Fibroblast of peridontal ligament (primary cell): ENCODE results near the gene VN1R5.
"Not testable (repeated sequence)": the region's sequence is repeated elsewhere in the genome, so short reads cannot be mapped to it uniquely, and the experiment has no call there.

ENCODE experiments used
- DNase-seq: peaks from one replicate; pipeline ENCODE4 v3.0.0-alpha.2; 2010; ENCODE audit errors: extremely low read depth

VN1R5 gene

GRCh38 chr1:247273013-247273412 lies 17.1 kb downstream of the VN1R5 start:
- no peak for DNase-seq

- no peak for DNase-seq
These were observed 18.9 kb downstream of the VN1R5 start for GRCh38 chr1:247274605-247275256.

DNA sequence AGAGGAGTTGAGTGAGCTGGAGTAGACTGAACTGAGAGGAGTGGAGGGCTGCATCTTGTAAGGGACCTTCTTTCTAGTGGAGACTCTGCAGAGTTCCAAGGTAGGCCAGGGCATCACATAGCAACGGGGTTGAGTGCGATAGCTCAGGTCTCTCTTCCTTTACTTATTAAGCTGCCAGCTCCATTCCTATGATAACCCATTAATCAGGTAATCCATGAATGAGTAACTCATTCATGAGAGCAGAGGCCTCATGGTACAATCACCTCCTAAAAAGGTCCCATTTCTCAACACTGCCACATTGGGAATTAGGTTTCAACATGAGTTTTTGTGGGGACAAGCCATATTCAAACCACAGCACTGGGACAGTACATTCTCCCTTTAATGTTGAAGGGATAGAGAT lies 21.3 kb downstream of the VN1R5 start:
- DNase-seq: no peak

DNA sequence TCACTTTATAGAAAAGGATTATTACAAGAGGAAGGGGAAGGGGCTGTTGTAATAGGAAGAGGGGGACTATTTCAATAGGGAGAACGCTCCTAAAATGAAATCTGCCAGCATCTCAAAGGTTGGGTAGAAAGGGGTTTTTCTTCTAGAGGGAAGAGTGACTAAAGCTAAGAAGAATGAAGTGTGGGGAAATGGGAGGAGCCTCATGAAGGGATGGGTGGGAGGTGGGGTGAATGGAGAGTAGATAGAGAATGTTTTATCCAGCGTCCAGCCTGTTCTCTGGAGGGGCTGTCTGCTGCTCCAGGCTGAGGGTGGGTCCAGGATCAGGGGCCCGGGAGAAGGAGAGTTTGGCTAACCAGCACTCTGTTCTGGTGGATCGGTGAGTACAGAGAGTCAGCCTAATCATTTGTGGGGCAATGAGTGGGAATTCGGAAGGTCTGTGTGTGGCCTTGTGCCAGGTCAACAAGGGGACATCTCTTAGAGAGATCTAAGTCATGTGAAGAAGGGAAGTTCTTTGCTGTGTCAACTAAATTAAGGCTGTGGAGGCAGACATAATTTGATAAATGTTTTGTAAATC lies 25.2 kb downstream of the VN1R5 start:
- no peak for DNase-seq

GRCh38 chr1:247286134-247286670 lies 30.3 kb downstream of the VN1R5 start:
- DNase-seq: no peak

GRCh38 chr1:247287460-247287859 lies 31.6 kb downstream of the VN1R5 start:
- no peak for DNase-seq

- DNase-seq: no peak
These were observed 32.5 kb downstream of the VN1R5 start for GRCh38 chr1:247288341-247288740.

GRCh38 chr1:247289274-247289892 lies 33.5 kb downstream of the VN1R5 start:
- not testable (repeated sequence) for DNase-seq

- no peak for DNase-seq
These were observed 34.7 kb downstream of the VN1R5 start for GRCh38 chr1:247290576-247290975.

DNA sequence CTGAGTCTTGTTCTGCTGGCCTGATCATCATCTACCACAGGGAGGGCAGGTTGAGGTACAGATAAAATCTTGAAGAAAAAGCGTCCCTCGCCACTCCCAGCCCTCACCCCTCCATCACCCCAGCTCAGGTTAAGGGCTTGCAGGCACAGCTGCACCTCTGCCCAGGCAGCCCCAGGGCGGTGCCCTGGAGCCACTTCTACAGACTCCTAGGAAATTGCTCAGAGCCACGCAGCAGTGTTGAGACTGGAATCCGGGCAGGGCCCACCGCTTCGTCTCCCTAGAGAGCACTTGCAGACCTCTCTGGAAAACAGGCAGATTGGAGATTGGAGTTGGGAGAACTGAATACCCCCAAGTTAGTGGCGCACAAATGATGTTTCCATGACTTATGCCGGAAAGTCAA lies 35.3 kb downstream of the VN1R5 start:
- DNase-seq: no peak

- DNase-seq: no peak
These were observed 36.1 kb downstream of the VN1R5 start for GRCh38 chr1:247291833-247292561.

DNA sequence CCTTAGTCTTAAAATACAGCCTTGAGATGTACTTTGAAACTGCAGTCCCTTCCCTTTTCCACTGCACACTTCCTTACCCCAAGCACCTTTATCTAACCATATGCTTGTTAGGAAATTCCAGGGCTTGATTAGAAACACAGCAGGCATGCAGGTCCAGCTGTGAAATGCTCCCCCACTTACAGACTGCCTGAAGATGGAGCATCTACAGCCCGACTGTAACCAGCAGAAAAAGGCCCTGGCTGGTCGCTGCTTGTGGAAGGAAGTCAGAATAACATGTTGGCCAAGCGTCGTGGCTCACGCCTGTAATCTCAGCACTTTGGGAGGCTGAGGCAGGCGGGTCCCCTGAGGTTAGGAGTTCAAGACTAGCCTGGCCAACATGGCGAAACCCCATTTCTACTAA lies 37.2 kb downstream of the VN1R5 start:
- no peak for DNase-seq

GRCh38 chr1:247294282-247294681 lies 38.4 kb downstream of the VN1R5 start:
- peak; percentile 45 for DNase-seq

DNA sequence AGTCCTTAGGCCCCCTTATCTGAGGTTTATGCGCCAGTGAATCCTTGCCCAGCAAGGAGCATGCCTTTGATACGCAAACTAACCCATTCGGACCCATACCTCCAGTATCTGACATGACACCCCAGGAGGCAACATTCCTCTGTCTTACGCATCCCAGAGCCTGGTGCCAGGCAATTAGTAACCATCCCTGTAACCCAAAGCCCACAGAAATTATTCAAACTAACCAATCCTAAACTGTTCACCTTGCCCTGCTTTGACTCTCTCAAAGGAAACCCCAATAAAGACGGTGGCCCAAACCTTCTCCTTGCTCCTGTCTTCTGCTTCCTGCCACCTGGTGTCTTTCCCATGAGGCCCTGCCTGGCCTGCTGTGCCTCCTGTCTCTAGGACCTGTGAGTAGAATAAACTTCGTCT lies 39.4 kb downstream of the VN1R5 start:
- DNase-seq: no peak

GRCh38 chr1:247295746-247296145 lies 39.9 kb downstream of the VN1R5 start:
- DNase-seq: no peak

- DNase-seq: no peak
These were observed 40.8 kb downstream of the VN1R5 start for GRCh38 chr1:247296599-247297180.

DNA sequence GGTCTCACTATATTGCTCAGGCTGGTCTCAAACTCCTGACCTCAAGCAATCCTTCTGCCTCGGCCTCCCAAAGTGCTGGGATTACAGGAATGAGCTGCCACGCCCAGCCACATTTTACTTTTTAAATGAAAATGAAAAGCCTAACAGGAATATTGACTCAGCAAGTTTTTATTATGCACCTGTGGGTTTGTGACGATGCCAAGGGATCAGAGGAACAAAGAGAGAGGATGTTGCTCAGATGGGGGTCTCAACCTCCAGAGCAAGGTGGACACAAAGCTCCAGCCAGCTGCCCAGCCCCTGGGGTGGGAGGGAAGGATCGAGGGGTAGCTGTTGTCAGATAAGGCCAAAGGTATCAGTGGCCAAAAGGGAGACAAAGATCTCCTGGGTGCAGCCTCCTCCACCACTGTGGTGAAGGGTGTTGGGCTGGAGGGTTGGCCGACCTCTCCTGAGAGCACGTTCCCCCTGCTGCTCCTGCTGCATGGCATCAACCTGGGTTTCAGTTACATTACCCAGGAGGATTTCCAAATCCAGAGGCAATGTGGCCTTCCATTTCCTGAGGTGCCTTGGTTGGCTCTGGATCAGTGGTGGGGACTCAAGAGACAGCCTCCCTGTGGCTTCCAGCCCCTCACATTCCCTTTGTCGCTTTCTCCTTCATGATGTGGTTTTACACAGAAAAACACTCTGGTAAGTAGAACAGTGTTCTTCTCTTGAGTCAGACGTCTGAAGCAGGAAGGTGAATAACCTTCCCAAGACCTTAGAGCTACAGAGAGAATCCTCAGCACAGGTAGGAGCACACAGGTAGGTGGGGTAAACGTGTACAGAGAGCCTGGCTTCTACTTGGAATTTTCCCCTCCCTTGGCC lies 41.6 kb downstream of the VN1R5 start:
- DNase-seq: no peak

DNA sequence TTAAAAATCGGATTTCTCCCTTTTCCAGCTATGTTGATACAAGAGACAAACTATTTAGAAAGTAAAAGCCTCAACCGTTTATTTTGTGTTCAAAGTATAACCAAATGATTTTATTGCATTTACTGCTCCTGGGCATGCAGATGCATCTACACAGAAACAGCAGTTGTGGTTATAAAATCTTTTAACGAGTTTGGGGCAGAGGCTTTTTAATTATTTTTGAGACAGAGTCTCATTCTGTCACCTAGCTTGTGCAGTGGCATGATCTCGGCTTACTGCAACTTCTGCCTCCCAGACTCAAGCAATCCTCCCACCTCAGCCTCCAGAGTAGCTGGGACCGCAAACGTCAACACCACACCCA lies 42.2 kb downstream of the VN1R5 start:
- no peak for DNase-seq

GRCh38 chr1:247298701-247299100 lies 42.8 kb downstream of the VN1R5 start:
- DNase-seq: no peak

- no peak for DNase-seq
These were observed 44.0 kb downstream of the VN1R5 start for GRCh38 chr1:247299723-247300381.
